ENCODE measurements around the gene CDX1. TPM values are rescaled to one million over a fixed set of nuclear protein-coding genes. Genes with fewer than 3 reads are reported as not detected.

Gene CDX1
- total RNA-seq, 1 donor from 2014 or later = not detected

Other genes starting within 250 kb of the CDX1 start
- not detected in 2 replicates for gene PDE6A, start 222.0 kb upstream of the CDX1 start, total RNA-seq
- gene SLC26A2, start 206.0 kb upstream of the CDX1 start, total RNA-seq = 9.3 and 9.5 TPM in 2 replicates
- gene TIGD6, start 166.1 kb upstream of the CDX1 start, total RNA-seq = 2.4 TPM in 2 replicates
- gene HMGXB3, start 166.0 kb upstream of the CDX1 start, total RNA-seq = 49.1 and 49.9 TPM in 2 replicates
- 0.10 TPM in 1 of 2 replicates, not detected in the other for gene CSF1R, start 80.2 kb upstream of the CDX1 start, total RNA-seq
- gene PDGFRB, start 10.9 kb upstream of the CDX1 start, total RNA-seq = 0.76 and 1.0 TPM in 2 replicates
- not detected in 2 replicates for gene SLC6A7, start 23.3 kb downstream of the CDX1 start, total RNA-seq
- gene CAMK2A, start 123.0 kb downstream of the CDX1 start, total RNA-seq = not detected in 2 replicates
- gene ARSI, start 136.1 kb downstream of the CDX1 start, total RNA-seq = not detected in 2 replicates
- 130 and 131 TPM in 2 replicates for gene TCOF1, start 190.9 kb downstream of the CDX1 start, total RNA-seq
- 440 and 444 TPM in 2 replicates for gene CD74, start 246.1 kb downstream of the CDX1 start, total RNA-seq